Fibroblast of peridontal ligament (primary cell): ENCODE results near the gene MDFIC2.

ENCODE experiments used
- DNase-seq: peaks from one replicate; pipeline ENCODE4 v3.0.0-alpha.2; 2010; ENCODE audit errors: extremely low read depth

The MDFIC2 gene

GRCh38 chr3:70182166-70182565, 130.3 kb downstream of the MDFIC2 start:
- DNase-seq, result no peak

GRCh38 chr3:70180664-70181063, 131.8 kb downstream of the MDFIC2 start:
- DNase-seq, result no peak

- no peak for DNase-seq
These were observed 133.3 kb downstream of the MDFIC2 start for GRCh38 chr3:70179111-70179510.

- DNase-seq, result no peak
These were observed 134.4 kb downstream of the MDFIC2 start for GRCh38 chr3:70177881-70178645.

- DNase-seq, result no peak
These were observed 136.2 kb downstream of the MDFIC2 start for GRCh38 chr3:70176224-70176623.

- DNase-seq, result no peak
These were observed 155.6 kb downstream of the MDFIC2 start for GRCh38 chr3:70156808-70157207.

- no peak for DNase-seq
These were observed 161.8 kb downstream of the MDFIC2 start for GRCh38 chr3:70150599-70150998.

GRCh38 chr3:70149714-70150400, 162.6 kb downstream of the MDFIC2 start:
- no peak for DNase-seq
